Measurements from ENCODE around the gene RFXAP. TPM values are rescaled to one million over a fixed set of nuclear protein-coding genes. Genes with fewer than 3 reads are reported as not detected.

RFXAP gene
- total RNA-seq, 1 experiment from 2014 or later = 4.4 TPM

- Histone ChIP-seq H3K79me2 (ENCODE audit: insufficient read depth, low read length) (no peaks in the 10 kb centered on the region), H3K9me3 (ENCODE audit: control insufficient read depth in 1 of 2, insufficient read depth in 1 of 2, low read depth in 1 of 2, low read length in 2 of 2) (no peaks in the 10 kb centered on the region), H3K4me2 (ENCODE audit: low read length) (no peak overlapping the region), H3K36me3 (ENCODE audit: control insufficient read depth in 1 of 2, insufficient read depth in 2 of 2, low read length in 2 of 2) (no peaks in the 10 kb centered on the region), H3K9ac (ENCODE audit: low read length) (no peak overlapping the region), H2AFZ (ENCODE audit: low read depth, low read length, poor library complexity, severe bottlenecking) (no peak overlapping the region), H3K4me3 (replicated peaks in 1 of 2; ENCODE audit: low read depth in 1 of 2, low read length in 2 of 2) (no peak overlapping the region), H3K27ac (ENCODE audit: low read depth, low read length) (no peak overlapping the region), H3K27me3 (ENCODE audit: insufficient read depth, low read length) (no peaks in the 10 kb centered on the region), H3K9me2 (ENCODE audit: insufficient read depth) (no peaks in the 10 kb centered on the region), H3K4me1 (ENCODE audit: control insufficient read depth in 1 of 2, insufficient read depth in 2 of 2, low read length in 2 of 2) (0 out of 4 replicates have a peak, but pooled peaks cover 0 to 3% of the 10 kb centered on the region in 2 experiments), H4K20me1 (ENCODE audit: insufficient read depth) (no peaks in the 10 kb centered on the region)
- ChIA-PET RAD21 (ENCODE audit: low non-redundant PET in 1 of 2, low total read pairs in 2 of 2, uncharacterized antibody in 2 of 2, unreplicated experiment in 2 of 2) (no interaction called here), CTCF (no interaction called here), POLR2A (no interaction called here)
- intact Hi-C loops (cut with micrococcal nuclease) = no loop called here
- TF ChIP-seq CBX3 (IDR thresholded peaks at IDR 0.05; ENCODE audit: low read depth) = no peak
- TF ChIP-seq RAD21 (IDR thresholded peaks at IDR 0.05; ENCODE audit: low read depth) = no peak
- no peak for TF ChIP-seq YY1 (IDR thresholded peaks at IDR 0.05; ENCODE audit: extremely low read depth, insufficient replicate concordance, low read depth, low read length)
- no peak for TF ChIP-seq ELF1 (IDR thresholded peaks at IDR 0.05; ENCODE audit: borderline replicate concordance, low read depth)
- TF ChIP-seq SP1 (IDR thresholded peaks at IDR 0.05; ENCODE audit: low read depth) = no peak
- TF ChIP-seq ATF3 (IDR thresholded peaks at IDR 0.05) = no peak
- TF ChIP-seq MAX (IDR thresholded peaks at IDR 0.05) = no peak
- TF ChIP-seq REST (IDR thresholded peaks at IDR 0.05; ENCODE audit: low read depth) = no peak
- no peak for TF ChIP-seq FOSL1 (IDR thresholded peaks at IDR 0.05; ENCODE audit: low read depth)
- no peak for TF ChIP-seq TCF7L2 (IDR thresholded peaks at IDR 0.05; ENCODE audit: borderline replicate concordance, extremely low read depth, insufficient read depth, insufficient read length)
- TF ChIP-seq EZH2 (IDR thresholded peaks at IDR 0.05) = no peak
- TF ChIP-seq ZFX (IDR thresholded peaks at IDR 0.05) = no peak
- no peak for TF ChIP-seq JUND (IDR thresholded peaks at IDR 0.05)
- TF ChIP-seq SRF (IDR thresholded peaks at IDR 0.05; ENCODE audit: low read depth) = no peak
- TF ChIP-seq POLR2A (IDR thresholded peaks at IDR 0.05; ENCODE audit: borderline replicate concordance, extremely low read depth, insufficient read depth, insufficient read length) = no peak
- TF ChIP-seq POLR2AphosphoS5 (IDR thresholded peaks at IDR 0.05; ENCODE audit: low read depth, low read length) = no peak
- TF ChIP-seq CTCF (IDR thresholded peaks at IDR 0.05 in 2 of 3, conservative IDR thresholded peaks at IDR 0.05 in 1 of 3; ENCODE audit: borderline replicate concordance in 1 of 3, insufficient read depth in 1 of 3, low read depth in 2 of 3, low read length in 2 of 3) = no peak
- no peak for TF ChIP-seq EZH2phosphoT487 (IDR thresholded peaks at IDR 0.05; ENCODE audit: borderline replicate concordance)
- no peak for TF ChIP-seq EGR1 (IDR thresholded peaks at IDR 0.05; ENCODE audit: low read depth)
- TF ChIP-seq CEBPB (IDR thresholded peaks at IDR 0.05; ENCODE audit: low read depth) = no peak
- ATAC-seq = no peak
- no TSS peak for BruUV-seq (replicated peaks)
- no peak for DNase-seq (ENCODE audit: low read depth, low spot score)
Measured at GRCh38 chr13:36870050-36870692, 51.1 kb downstream of the RFXAP start.

Measured in HCT116 (cell line).